HCT116 (cell line): ENCODE results near the gene CTBP1. TPM values are rescaled to one million over a fixed set of nuclear protein-coding genes. Genes with fewer than 3 reads are reported as not detected.
"Not testable (repeated sequence)": the region's sequence is repeated elsewhere in the genome, so short reads cannot be mapped to it uniquely, and the experiment has no call there.

ENCODE experiments used
- ATAC-seq: fragments of 200-7000 bp; cut with Tn5 transposase; 2 replicates; pipeline ENCODE4 v1.9.1; 2020; ENCODE audit warnings: mild to moderate bottlenecking, moderate library complexity
- BruUV-seq: library from RNA; stranded (reverse); fragments of 400-500 nt; replicated peaks from 2 replicates; lab custom pipeline; 2021; lab: Mats Ljungman, UMichigan
- CTCF ChIA-PET: fragments of 300-600 bp; sonication (Branson Sonifier 250); formaldehyde crosslinking; loops from one replicate; lab custom pipeline; 2021; ENCODE audit warnings: antibody characterized with exemption; lab: Charles Lee
- POLR2A ChIA-PET: fragments of 300-600, 350-600 bp; sonication (Branson Sonifier 250); formaldehyde crosslinking; loops from one replicate; lab custom pipeline; 2021; ENCODE audit warnings: antibody characterized with exemption; lab: Charles Lee
- RAD21 ChIA-PET, 2 experiments: fragments of 300-600 bp; sonication (Branson Sonifier 250); formaldehyde crosslinking; loops; one replicate each; lab custom pipeline; 2023; ENCODE audit warnings: low total read pairs in 2 of 2; ENCODE audit not compliant: uncharacterized antibody in 2 of 2, unreplicated experiment in 2 of 2, low non-redundant PET in 1 of 2; lab: Charles Lee
- DNase-seq: peaks from one replicate; pipeline ENCODE4 v3.0.0-alpha.2; 2010; ENCODE audit warnings: low read depth, low spot score
- H2AFZ ChIP-seq: fragments of 200-600 bp; shearing (Covaris generic), sonication (generic); 2 replicates; pipeline ENCODE4 v1.6.1; 2017; ENCODE audit warnings: low read depth, mixed run types, mixed read lengths, antibody characterized with exemption, low read length; ENCODE audit not compliant: poor library complexity, severe bottlenecking
- H3K27ac ChIP-seq: 2 replicates; pipeline ENCODE4 v1.5.1; 2012; ENCODE audit warnings: low read depth, low read length
- H3K27me3 ChIP-seq: fragments of 200-600 bp; sonication (generic); 2 replicates; pipeline ENCODE4 v1.6.1; 2016; ENCODE audit warnings: mixed run types, low read length, mixed read lengths; ENCODE audit not compliant: insufficient read depth
- H3K36me3 ChIP-seq, 2 experiments: fragments of 200-500 bp in 1 of 2; fragments of 200-600 bp in 1 of 2; sonication (Bioruptor generic) in 1 of 2; sonication (generic) in 1 of 2; 2 replicates each; pipeline versions ENCODE4 v1.5.1 to v1.6.1; 2014 to 2016; ENCODE audit warnings: low read length in 2 of 2, inconsistent platforms in 1 of 2, mixed read lengths in 1 of 2, mixed run types in 1 of 2; ENCODE audit not compliant: insufficient read depth in 2 of 2, control insufficient read depth in 1 of 2
- H3K4me1 ChIP-seq, 2 experiments: fragments of 200-600 bp in 1 of 2; sonication (generic) in 1 of 2; 2 replicates each; pipeline versions ENCODE4 v1.5.1 to v1.6.1; 2012 to 2017; ENCODE audit warnings: low read length in 2 of 2, inconsistent platforms in 1 of 2, mild to moderate bottlenecking in 1 of 2, mixed read lengths in 1 of 2, mixed run types in 1 of 2, moderate library complexity in 1 of 2; ENCODE audit not compliant: insufficient read depth in 2 of 2, control insufficient read depth in 1 of 2
- H3K4me2 ChIP-seq: fragments of 200-600 bp; sonication (generic); 2 replicates; pipeline ENCODE4 v1.6.1; 2017; ENCODE audit warnings: mixed run types, low read length, mixed read lengths
- H3K4me3 ChIP-seq, 2 experiments: fragments of 200-600 bp in 1 of 2; sonication (generic) in 1 of 2; replicated peaks in 1 of 2; 2 replicates each; pipeline ENCODE4 v1.5.1; 2011 to 2016; ENCODE audit warnings: low read length in 2 of 2, control low read depth in 1 of 2, low read depth in 1 of 2, mild to moderate bottlenecking in 1 of 2, mixed read lengths in 1 of 2, mixed run types in 1 of 2
- H3K79me2 ChIP-seq: fragments of 200-600 bp; sonication (generic); 2 replicates; pipeline ENCODE4 v1.6.1; 2017; ENCODE audit warnings: mild to moderate bottlenecking, mixed run types, low read length, moderate library complexity, mixed read lengths; ENCODE audit not compliant: insufficient read depth
- H3K9ac ChIP-seq: fragments of 200-600 bp; sonication (generic); 2 replicates; pipeline ENCODE4 v1.6.1; 2016; ENCODE audit warnings: low read length, mixed read lengths
- H3K9me2 ChIP-seq: fragments of 200-600 bp; sonication (generic), shearing (Covaris generic); 2 replicates; pipeline ENCODE4 v1.6.1; 2017; ENCODE audit warnings: mixed run types, mild to moderate bottlenecking, moderate library complexity; ENCODE audit not compliant: insufficient read depth
- H3K9me3 ChIP-seq, 2 experiments: fragments of 200-500 bp in 1 of 2; fragments of 200-600 bp in 1 of 2; sonication (Bioruptor generic) in 1 of 2; sonication (generic) in 1 of 2; 2 replicates each; pipeline ENCODE4 v1.6.1; 2014 to 2017; ENCODE audit warnings: low read length in 2 of 2, mixed read lengths in 2 of 2, inconsistent platforms in 1 of 2, low read depth in 1 of 2, mild to moderate bottlenecking in 1 of 2, mixed run types in 1 of 2, moderate library complexity in 1 of 2; ENCODE audit not compliant: control insufficient read depth in 1 of 2, insufficient read depth in 1 of 2
- H4K20me1 ChIP-seq: fragments of 200-600 bp; sonication (generic), shearing (Covaris generic); 2 replicates; pipeline ENCODE4 v1.6.1; 2017; ENCODE audit warnings: mixed run types, mild to moderate bottlenecking, moderate library complexity; ENCODE audit not compliant: insufficient read depth
- CBX3 ChIP-seq: IDR thresholded peaks from 2 replicates; pipeline ENCODE4 v1.6.1; 2012; ENCODE audit warnings: low read depth
- CTCF ChIP-seq, 3 experiments: fragments of 200-600 bp in 1 of 3; sonication (generic) in 1 of 3; IDR thresholded peaks in 2 of 3; conservative IDR thresholded peaks in 1 of 3; 2 replicates each; pipeline ENCODE4 v1.5.1; 2012 to 2017; ENCODE audit warnings: low read depth in 2 of 3, low read length in 2 of 3, antibody characterized with exemption in 1 of 3, borderline replicate concordance in 1 of 3, control low read depth in 1 of 3, mild to moderate bottlenecking in 1 of 3, mixed read lengths in 1 of 3, mixed run types in 1 of 3, moderate library complexity in 1 of 3; ENCODE audit not compliant: insufficient read depth in 1 of 3
- ELF1 ChIP-seq: IDR thresholded peaks from 2 replicates; pipeline ENCODE4 v1.6.1; 2012; ENCODE audit warnings: low read depth, borderline replicate concordance
- EZH2 ChIP-seq: fragments of 200-600 bp; sonication (generic); IDR thresholded peaks from 2 replicates; pipeline ENCODE4 v1.6.1; 2017; ENCODE audit warnings: antibody characterized with exemption, mixed run types
- JUND ChIP-seq: IDR thresholded peaks from 2 replicates; pipeline ENCODE4 v1.6.1; 2012
- POLR2AphosphoS5 ChIP-seq: IDR thresholded peaks from 2 replicates; pipeline ENCODE4 v1.6.1; 2011; ENCODE audit warnings: mild to moderate bottlenecking, low read depth, low read length, moderate library complexity
- RAD21 ChIP-seq: IDR thresholded peaks from 2 replicates; pipeline ENCODE4 v1.6.1; 2012; ENCODE audit warnings: low read depth, mild to moderate bottlenecking
- SIN3A ChIP-seq: IDR thresholded peaks from 2 replicates; pipeline ENCODE4 v1.6.1; 2012; ENCODE audit warnings: low read depth
- SRF ChIP-seq: IDR thresholded peaks from 2 replicates; pipeline ENCODE4 v1.6.1; 2012; ENCODE audit warnings: low read depth
- TCF7L2 ChIP-seq: IDR thresholded peaks from 2 replicates; pipeline ENCODE4 v1.7.0; 2011; ENCODE audit warnings: borderline replicate concordance, inconsistent platforms; ENCODE audit not compliant: insufficient read depth, insufficient read length; ENCODE audit errors: extremely low read depth
- YY1 ChIP-seq: IDR thresholded peaks from 2 replicates; pipeline ENCODE4 v1.6.1; 2011; ENCODE audit warnings: low read length, low read depth, moderate library complexity, mild to moderate bottlenecking; ENCODE audit not compliant: insufficient replicate concordance; ENCODE audit errors: extremely low read depth
- ZFX ChIP-seq: fragments of 450-650 bp; IDR thresholded peaks from 2 replicates; pipeline ENCODE4 v1.6.1; 2017
- ZNF274 ChIP-seq: fragments of 200-500 bp; sonication (Bioruptor generic); IDR thresholded peaks from 2 replicates; pipeline ENCODE4 v1.6.1; 2014; ENCODE audit warnings: mild to moderate bottlenecking, low read depth, low read length, inconsistent platforms
- intact Hi-C: fragments of 100-400 bp; cut with micrococcal nuclease; formaldehyde crosslinking; loops from 2 replicates; pipeline ENCODE4 v1.10.0; 2022
- total RNA-seq: library from RNA; stranded (reverse); gene quantifications from one replicate; pipeline ENCODE4 v1.2.1, GENCODE V29; 2021; ENCODE audit not compliant: unreplicated experiment
- TF ChIP-seq, protein P1 (sequence below): IDR thresholded peaks from 2 replicates; pipeline ENCODE4 v1.6.1; 2011; ENCODE audit warnings: mild to moderate bottlenecking, low read length, moderate library complexity; ENCODE audit not compliant: insufficient replicate concordance; ENCODE audit errors: extremely low read depth

The CTBP1 gene
- total RNA-seq, 1 experiment from 2014 or later = 175 TPM

- no peak overlapping the region for H3K4me3 ChIP-seq
- POLR2A ChIA-PET = no interaction called here
- BruUV-seq = no TSS peak
- intact Hi-C loops = no loop called here
- H3K79me2 ChIP-seq = peaks cover 56% of the 10 kb centered on the region
- TF ChIP-seq SRF (no peak), TCF7L2 (no peak), ZFX (no peak), EZH2 (no peak), RAD21 (no peak), SIN3A (no peak), ZNF274 (no peak), POLR2AphosphoS5 (no peak), CBX3 (no peak), CTCF (IDR thresholded peaks at IDR 0.05 in 2 of 3, conservative IDR thresholded peaks at IDR 0.05 in 1 of 3; ENCODE audit: borderline replicate concordance in 1 of 3, insufficient read depth in 1 of 3, low read depth in 2 of 3, low read length in 2 of 3) (no peak), ELF1 (no peak), YY1 (no peak), JUND (no peak)
- TF ChIP-seq, protein P1, sequence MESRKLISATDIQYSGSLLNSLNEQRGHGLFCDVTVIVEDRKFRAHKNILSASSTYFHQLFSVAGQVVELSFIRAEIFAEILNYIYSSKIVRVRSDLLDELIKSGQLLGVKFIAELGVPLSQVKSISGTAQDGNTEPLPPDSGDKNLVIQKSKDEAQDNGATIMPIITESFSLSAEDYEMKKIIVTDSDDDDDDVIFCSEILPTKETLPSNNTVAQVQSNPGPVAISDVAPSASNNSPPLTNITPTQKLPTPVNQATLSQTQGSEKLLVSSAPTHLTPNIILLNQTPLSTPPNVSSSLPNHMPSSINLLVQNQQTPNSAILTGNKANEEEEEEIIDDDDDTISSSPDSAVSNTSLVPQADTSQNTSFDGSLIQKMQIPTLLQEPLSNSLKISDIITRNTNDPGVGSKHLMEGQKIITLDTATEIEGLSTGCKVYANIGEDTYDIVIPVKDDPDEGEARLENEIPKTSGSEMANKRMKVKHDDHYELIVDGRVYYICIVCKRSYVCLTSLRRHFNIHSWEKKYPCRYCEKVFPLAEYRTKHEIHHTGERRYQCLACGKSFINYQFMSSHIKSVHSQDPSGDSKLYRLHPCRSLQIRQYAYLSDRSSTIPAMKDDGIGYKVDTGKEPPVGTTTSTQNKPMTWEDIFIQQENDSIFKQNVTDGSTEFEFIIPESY = no peak
- TF ChIP-seq, all 23 proteins: peak for 0
- Histone ChIP-seq H3K27ac (no peak overlapping the region), H3K9me3 (no peaks in the 10 kb centered on the region), H2AFZ (no peak overlapping the region), H3K27me3 (no peaks in the 10 kb centered on the region), H4K20me1 (no peaks in the 10 kb centered on the region), H3K9ac (no peak overlapping the region), H3K9me2 (no peaks in the 10 kb centered on the region), H3K4me2 (no peak overlapping the region), H3K4me1 (no peaks in the 10 kb centered on the region), H3K36me3 (peaks cover 21 to 38% of the 10 kb centered on the region in 2 experiments; a peak in 3 of 4 replicates)
- RAD21 ChIA-PET = no interaction called here
- CTCF ChIA-PET = no interaction called here
- ATAC-seq (no peak), DNase-seq (no peak)
These were observed 10.8 kb downstream of the CTBP1 start for GRCh38 chr4:1237981-1238675.

GRCh38 chr4:1237261-1237660, 11.7 kb downstream of the CTBP1 start:
- H3K4me2 ChIP-seq, H3K27ac ChIP-seq, BruUV-seq, H3K9me3 ChIP-seq, H3K9ac ChIP-seq, H4K20me1 ChIP-seq, intact Hi-C loops, ATAC-seq, H3K27me3 ChIP-seq, H3K9me2 ChIP-seq, CTCF ChIA-PET, RAD21 ChIA-PET, H3K4me3 ChIP-seq, H3K4me1 ChIP-seq, H2AFZ ChIP-seq, DNase-seq: not testable (repeated sequence)
- Histone ChIP-seq H3K79me2 (peaks cover 47% of the 10 kb centered on the region), H3K36me3 (peaks cover 21 to 40% of the 10 kb centered on the region in 2 experiments; a peak in 3 of 4 replicates)
- POLR2A ChIA-PET = interaction anchor here (0.7 kb wide), 1 partner anchor 144 kb away, joined by 3 read pairs; no protein-coding TSS in a partner anchor
